Testis (tissue), 2 donors: Measurements from ENCODE around the gene UGGT2.

Experiments used
- POLR2A ChIP-seq: fragments of 450-650 bp; IDR thresholded peaks from one replicate; pipeline ENCODE4 v1.6.1; 2017; ENCODE audit warnings: antibody characterized with exemption, mild to moderate bottlenecking, moderate library complexity
- TF ChIP-seq, protein P1 (sequence below), 3 experiments: fragments of 450-650 bp in 2 of 3; fragments of 200-600 bp in 1 of 3; sonication (generic) in 1 of 3; IDR thresholded peaks; one replicate each; pipeline ENCODE4 v1.5.1; 2016 to 2019; ENCODE audit warnings: antibody characterized with exemption in 3 of 3, mild to moderate bottlenecking in 2 of 3, moderate library complexity in 1 of 3

DNA sequence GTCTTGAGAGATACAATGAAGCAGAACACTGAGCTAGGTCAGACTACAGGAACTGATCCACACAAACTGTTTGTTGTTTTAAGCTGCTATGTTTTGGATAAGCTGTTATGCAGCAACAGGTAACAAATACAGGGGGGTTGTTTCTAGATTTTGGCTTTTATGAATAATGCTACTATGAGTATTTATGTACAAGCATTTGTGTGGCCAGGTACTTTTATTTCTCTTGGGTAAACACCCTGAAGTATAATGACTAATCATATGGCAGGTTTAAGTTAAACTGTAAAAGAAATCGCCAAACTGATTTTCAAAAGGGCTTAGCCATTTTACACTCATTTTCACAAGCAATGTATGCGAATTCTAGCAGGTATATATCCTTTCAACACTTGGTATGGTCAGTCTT, 210.3 kb downstream of the UGGT2 start:
- TF ChIP-seq, protein P1, sequence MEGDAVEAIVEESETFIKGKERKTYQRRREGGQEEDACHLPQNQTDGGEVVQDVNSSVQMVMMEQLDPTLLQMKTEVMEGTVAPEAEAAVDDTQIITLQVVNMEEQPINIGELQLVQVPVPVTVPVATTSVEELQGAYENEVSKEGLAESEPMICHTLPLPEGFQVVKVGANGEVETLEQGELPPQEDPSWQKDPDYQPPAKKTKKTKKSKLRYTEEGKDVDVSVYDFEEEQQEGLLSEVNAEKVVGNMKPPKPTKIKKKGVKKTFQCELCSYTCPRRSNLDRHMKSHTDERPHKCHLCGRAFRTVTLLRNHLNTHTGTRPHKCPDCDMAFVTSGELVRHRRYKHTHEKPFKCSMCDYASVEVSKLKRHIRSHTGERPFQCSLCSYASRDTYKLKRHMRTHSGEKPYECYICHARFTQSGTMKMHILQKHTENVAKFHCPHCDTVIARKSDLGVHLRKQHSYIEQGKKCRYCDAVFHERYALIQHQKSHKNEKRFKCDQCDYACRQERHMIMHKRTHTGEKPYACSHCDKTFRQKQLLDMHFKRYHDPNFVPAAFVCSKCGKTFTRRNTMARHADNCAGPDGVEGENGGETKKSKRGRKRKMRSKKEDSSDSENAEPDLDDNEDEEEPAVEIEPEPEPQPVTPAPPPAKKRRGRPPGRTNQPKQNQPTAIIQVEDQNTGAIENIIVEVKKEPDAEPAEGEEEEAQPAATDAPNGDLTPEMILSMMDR (IDR thresholded peaks at IDR 0.05), result no peak
- TF ChIP-seq POLR2A, result no peak
